ENCODE results near the gene KRABD2.

KRABD2 gene

GRCh38 chr17:8365143-8365542 lies 11.4 kb downstream of the KRABD2 start:
- no peak overlapping the region for H3K4me3 ChIP-seq (ENCODE audit: insufficient read depth, low read length)
- no peak for DNase-seq (ENCODE audit: insufficient read length, low spot score, missing footprints)
- H3K4me2 ChIP-seq (ENCODE audit: insufficient read depth, low read length), result no peak overlapping the region
- no peaks in the 10 kb centered on the region for H3K27me3 ChIP-seq (ENCODE audit: insufficient read depth, low read length)
- H3K27ac ChIP-seq (ENCODE audit: low read depth, low read length), result peak overlapping the region; percentile 72
- no peaks in the 10 kb centered on the region for H3K9me3 ChIP-seq (ENCODE audit: low read depth, low read length)
- H3K79me2 ChIP-seq (ENCODE audit: insufficient read depth, low read length), result no peaks in the 10 kb centered on the region
- H2AFZ ChIP-seq (ENCODE audit: low read length), result no peak overlapping the region
- TF ChIP-seq, protein P1, sequence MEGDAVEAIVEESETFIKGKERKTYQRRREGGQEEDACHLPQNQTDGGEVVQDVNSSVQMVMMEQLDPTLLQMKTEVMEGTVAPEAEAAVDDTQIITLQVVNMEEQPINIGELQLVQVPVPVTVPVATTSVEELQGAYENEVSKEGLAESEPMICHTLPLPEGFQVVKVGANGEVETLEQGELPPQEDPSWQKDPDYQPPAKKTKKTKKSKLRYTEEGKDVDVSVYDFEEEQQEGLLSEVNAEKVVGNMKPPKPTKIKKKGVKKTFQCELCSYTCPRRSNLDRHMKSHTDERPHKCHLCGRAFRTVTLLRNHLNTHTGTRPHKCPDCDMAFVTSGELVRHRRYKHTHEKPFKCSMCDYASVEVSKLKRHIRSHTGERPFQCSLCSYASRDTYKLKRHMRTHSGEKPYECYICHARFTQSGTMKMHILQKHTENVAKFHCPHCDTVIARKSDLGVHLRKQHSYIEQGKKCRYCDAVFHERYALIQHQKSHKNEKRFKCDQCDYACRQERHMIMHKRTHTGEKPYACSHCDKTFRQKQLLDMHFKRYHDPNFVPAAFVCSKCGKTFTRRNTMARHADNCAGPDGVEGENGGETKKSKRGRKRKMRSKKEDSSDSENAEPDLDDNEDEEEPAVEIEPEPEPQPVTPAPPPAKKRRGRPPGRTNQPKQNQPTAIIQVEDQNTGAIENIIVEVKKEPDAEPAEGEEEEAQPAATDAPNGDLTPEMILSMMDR (IDR thresholded peaks at IDR 0.05; ENCODE audit: extremely low read depth, low read depth, low read length), result no peak
- H3K36me3 ChIP-seq (ENCODE audit: insufficient read depth, low read length), result peaks cover 12% of the 10 kb centered on the region
- no peaks in the 10 kb centered on the region for H4K20me1 ChIP-seq (ENCODE audit: insufficient read depth, low read length)
- peaks cover 42% of the 10 kb centered on the region for H3K4me1 ChIP-seq (ENCODE audit: insufficient read depth, low read length)

GRCh38 chr17:8362651-8363332 lies 13.7 kb downstream of the KRABD2 start:
- H3K27ac ChIP-seq (ENCODE audit: low read depth, low read length), result peak overlapping the region; percentile 80
- H3K79me2 ChIP-seq (ENCODE audit: insufficient read depth, low read length), result no peaks in the 10 kb centered on the region
- peak overlapping the region; percentile 64 for H2AFZ ChIP-seq (ENCODE audit: low read length)
- H3K36me3 ChIP-seq (ENCODE audit: insufficient read depth, low read length), result no peaks in the 10 kb centered on the region
- peaks cover 51% of the 10 kb centered on the region for H3K4me1 ChIP-seq (ENCODE audit: insufficient read depth, low read length)
- H4K20me1 ChIP-seq (ENCODE audit: insufficient read depth, low read length), result no peaks in the 10 kb centered on the region
- H3K4me2 ChIP-seq (ENCODE audit: insufficient read depth, low read length), result peak overlapping the region; percentile 53
- H3K27me3 ChIP-seq (ENCODE audit: insufficient read depth, low read length), result no peaks in the 10 kb centered on the region
- no peak overlapping the region for H3K4me3 ChIP-seq (ENCODE audit: insufficient read depth, low read length)
- no peak for DNase-seq (ENCODE audit: insufficient read length, low spot score, missing footprints)
- TF ChIP-seq, protein P1 (IDR thresholded peaks at IDR 0.05; ENCODE audit: extremely low read depth, low read depth, low read length), result no peak
- no peaks in the 10 kb centered on the region for H3K9me3 ChIP-seq (ENCODE audit: low read depth, low read length)

GRCh38 chr17:8360751-8361150 lies 15.8 kb downstream of the KRABD2 start:
- Histone ChIP-seq H3K4me1 (ENCODE audit: insufficient read depth, low read length) (peaks cover 41% of the 10 kb centered on the region), H3K27me3 (ENCODE audit: insufficient read depth, low read length) (no peaks in the 10 kb centered on the region), H3K9me3 (ENCODE audit: low read depth, low read length) (no peaks in the 10 kb centered on the region), H3K4me2 (ENCODE audit: insufficient read depth, low read length) (no peak overlapping the region), H4K20me1 (ENCODE audit: insufficient read depth, low read length) (no peaks in the 10 kb centered on the region), H3K27ac (ENCODE audit: low read depth, low read length) (no peak overlapping the region), H3K79me2 (ENCODE audit: insufficient read depth, low read length) (no peaks in the 10 kb centered on the region), H2AFZ (ENCODE audit: low read length) (no peak overlapping the region), H3K4me3 (ENCODE audit: insufficient read depth, low read length) (no peak overlapping the region), H3K36me3 (ENCODE audit: insufficient read depth, low read length) (no peaks in the 10 kb centered on the region)
- TF ChIP-seq, protein P1 (IDR thresholded peaks at IDR 0.05; ENCODE audit: extremely low read depth, low read depth, low read length), result no peak
- no peak for DNase-seq (ENCODE audit: insufficient read length, low spot score, missing footprints)

DNA sequence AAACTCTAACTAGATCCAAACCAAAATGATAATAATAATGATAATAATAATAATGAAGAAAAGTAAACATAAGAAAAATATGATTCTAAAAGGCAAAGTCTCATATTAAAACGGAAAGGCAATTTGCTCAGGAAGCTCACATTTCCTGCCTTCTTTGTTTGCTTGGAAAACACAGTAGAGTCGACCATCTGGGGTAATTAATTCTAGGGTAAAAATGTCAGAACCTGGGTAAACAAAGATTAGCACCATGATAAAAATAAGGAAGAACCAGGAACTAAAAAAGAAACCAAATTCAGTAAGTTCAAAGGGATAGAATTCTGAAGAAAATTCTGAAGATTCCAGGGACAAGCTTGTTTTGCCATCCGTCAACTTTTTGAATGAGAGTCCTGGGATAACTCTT lies 16.2 kb downstream of the KRABD2 start:
- TF ChIP-seq, protein P1 (IDR thresholded peaks at IDR 0.05; ENCODE audit: extremely low read depth, low read depth, low read length), result no peak
- Histone ChIP-seq H3K4me1 (ENCODE audit: insufficient read depth, low read length) (peaks cover 36% of the 10 kb centered on the region), H3K36me3 (ENCODE audit: insufficient read depth, low read length) (no peaks in the 10 kb centered on the region), H3K27me3 (ENCODE audit: insufficient read depth, low read length) (no peaks in the 10 kb centered on the region), H3K79me2 (ENCODE audit: insufficient read depth, low read length) (no peaks in the 10 kb centered on the region), H3K27ac (ENCODE audit: low read depth, low read length) (no peak overlapping the region), H4K20me1 (ENCODE audit: insufficient read depth, low read length) (no peaks in the 10 kb centered on the region), H3K4me3 (ENCODE audit: insufficient read depth, low read length) (no peak overlapping the region), H2AFZ (ENCODE audit: low read length) (no peak overlapping the region), H3K9me3 (ENCODE audit: low read depth, low read length) (no peaks in the 10 kb centered on the region), H3K4me2 (ENCODE audit: insufficient read depth, low read length) (peak overlapping the region; percentile 56)
- DNase-seq (ENCODE audit: insufficient read length, low spot score, missing footprints), result no peak
